Endothelial cell of umbilical vein (primary cell): Measurements from ENCODE around the gene CEMIP. TPM values are rescaled to one million over a fixed set of nuclear protein-coding genes. Genes with fewer than 3 reads are reported as not detected.

Experiments
- BruUV-seq: library from RNA; stranded (reverse); fragments of 400-500 nt; replicated peaks from 2 replicates; lab custom pipeline; 2021; lab: Mats Ljungman, UMichigan
- CTCF ChIA-PET: fragments of 300-600, 350-600 bp; sonication (Branson Sonifier 250); formaldehyde crosslinking; loops from one replicate; lab custom pipeline; 2021; ENCODE audit warnings: antibody characterized with exemption, inconsistent platforms; lab: Charles Lee
- POLR2A ChIA-PET: fragments of 300-600, 350-600 bp; sonication (Branson Sonifier 250); formaldehyde crosslinking; loops from one replicate; lab custom pipeline; 2021; ENCODE audit warnings: antibody characterized with exemption, inconsistent platforms; lab: Charles Lee
- DNase-seq: peaks from one replicate; pipeline ENCODE4 v3.0.0-alpha.2; 2011; ENCODE audit warnings: low read depth, low spot score
- FAIRE-seq: peaks from 2 replicates; lab custom pipeline; 2011; peaks lifted over from hg19 to GRCh38; lab: Jason Lieb, UNC
- H2AFZ ChIP-seq: 2 replicates; pipeline ENCODE4 v1.6.0; 2012; ENCODE audit warnings: low read depth, low read length, control low read depth, inconsistent platforms
- H3K27ac ChIP-seq: 2 replicates; pipeline ENCODE4 v1.5.1; 2011; ENCODE audit warnings: low read depth, mild to moderate bottlenecking, control low read depth, low read length, moderate library complexity; ENCODE audit not compliant: insufficient read depth
- H3K27me3 ChIP-seq, 2 experiments: 2 replicates each; pipeline versions ENCODE4 v1.6.0 to v1.6.1; 2011; ENCODE audit warnings: low read length in 2 of 2, mixed read lengths in 1 of 2; ENCODE audit not compliant: control insufficient read depth in 2 of 2, insufficient read depth in 2 of 2
- H3K36me3 ChIP-seq, 2 experiments: 2 replicates in 1 of 2; 3 replicates in 1 of 2; pipeline ENCODE4 v1.5.1; 2011; ENCODE audit warnings: low read length in 2 of 2, mild to moderate bottlenecking in 1 of 2, moderate library complexity in 1 of 2; ENCODE audit not compliant: control insufficient read depth in 2 of 2, insufficient read depth in 2 of 2; ENCODE audit errors: extremely low read depth in 1 of 2
- H3K4me1 ChIP-seq: 3 replicates; pipeline ENCODE4 v1.5.1; 2011; ENCODE audit warnings: mild to moderate bottlenecking, low read length; ENCODE audit not compliant: control insufficient read depth, insufficient read depth; ENCODE audit errors: extremely low read depth
- H3K4me2 ChIP-seq: 2 replicates; pipeline ENCODE4 v1.6.1; 2011; ENCODE audit warnings: low read length, control low read depth, mixed read lengths; ENCODE audit not compliant: insufficient read depth
- H3K4me3 ChIP-seq, 3 experiments: fragments of 200-600 bp in 1 of 3; sonication (generic), shearing (Covaris generic) in 1 of 3; replicated peaks in 1 of 3; 2 replicates each; pipeline ENCODE4 v1.5.1; 2011 to 2016; ENCODE audit warnings: control low read depth in 3 of 3, low read length in 3 of 3, mild to moderate bottlenecking in 2 of 3, inconsistent platforms in 1 of 3, low read depth in 1 of 3, moderate library complexity in 1 of 3; ENCODE audit not compliant: insufficient read depth in 1 of 3
- H3K79me2 ChIP-seq: 2 replicates; pipeline ENCODE4 v1.6.0; 2012; ENCODE audit warnings: low read length, inconsistent platforms; ENCODE audit not compliant: control insufficient read depth, insufficient read depth
- H3K9ac ChIP-seq: replicated peaks from 2 replicates; pipeline ENCODE3; 2011; ENCODE audit warnings: low read length, control low read depth; ENCODE audit not compliant: insufficient read depth; ENCODE audit errors: extremely low read depth
- H3K9me1 ChIP-seq: replicated peaks from 3 replicates; pipeline ENCODE4 v1.6.0; 2011; ENCODE audit warnings: mild to moderate bottlenecking, low read length; ENCODE audit not compliant: control insufficient read depth, insufficient read depth; ENCODE audit errors: extremely low read depth
- H3K9me3 ChIP-seq: replicated peaks from 2 replicates; pipeline ENCODE4 v1.5.1; 2012; ENCODE audit warnings: low read length, inconsistent platforms; ENCODE audit not compliant: control insufficient read depth, insufficient read depth
- H4K20me1 ChIP-seq: replicated peaks from 2 replicates; pipeline ENCODE3; 2011; ENCODE audit warnings: mild to moderate bottlenecking, low read length; ENCODE audit not compliant: control insufficient read depth, insufficient read depth; ENCODE audit errors: extremely low read depth
- CTCF ChIP-seq, 2 donors: IDR thresholded peaks; 1 replicate in 1 of 2; 2 replicates in 1 of 2; pipeline ENCODE4 v1.5.1; 2011; ENCODE audit warnings: low read length in 2 of 2, mild to moderate bottlenecking in 2 of 2, moderate library complexity in 2 of 2, control low read depth in 1 of 2, inconsistent platforms in 1 of 2, low read depth in 1 of 2; ENCODE audit not compliant: insufficient read depth in 1 of 2; ENCODE audit errors: extremely low read depth in 1 of 2
- EZH2 ChIP-seq: IDR thresholded peaks from 2 replicates; pipeline ENCODE4 v1.6.1; 2012; ENCODE audit warnings: borderline replicate concordance, low read depth, mild to moderate bottlenecking, moderate library complexity, low read length, inconsistent platforms; ENCODE audit not compliant: severe bottlenecking
- FOS ChIP-seq: IDR thresholded peaks from 2 replicates; pipeline ENCODE4 v1.6.1; 2011; ENCODE audit warnings: mild to moderate bottlenecking, low read length, moderate library complexity, borderline replicate concordance; ENCODE audit not compliant: insufficient read depth
- GATA2 ChIP-seq: IDR thresholded peaks from 2 replicates; pipeline ENCODE4 v1.7.0; 2011; ENCODE audit warnings: low read depth, mild to moderate bottlenecking, moderate library complexity, mixed read lengths, low read length; ENCODE audit not compliant: insufficient read length, insufficient read depth
- JUN ChIP-seq: IDR thresholded peaks from 2 replicates; pipeline ENCODE4 v1.6.1; 2011; ENCODE audit warnings: borderline replicate concordance, low read depth; ENCODE audit not compliant: insufficient read length, insufficient read depth
- MAX ChIP-seq: IDR thresholded peaks from 2 replicates; pipeline ENCODE4 v1.6.1; 2011; ENCODE audit not compliant: insufficient read depth, insufficient read length
- MYC ChIP-seq: IDR thresholded peaks from one replicate; pipeline ENCODE4 v1.6.1; 2011; ENCODE audit warnings: mild to moderate bottlenecking, low read depth, low read length
- POLR2A ChIP-seq: IDR thresholded peaks from 2 replicates; pipeline ENCODE4 v1.6.1; 2012; ENCODE audit warnings: low read depth, mild to moderate bottlenecking, control low read depth, low read length
- POLR2AphosphoS5 ChIP-seq: IDR thresholded peaks from 2 replicates; pipeline ENCODE4 v1.6.1; 2012; ENCODE audit warnings: low read depth, mild to moderate bottlenecking, control low read depth, low read length, moderate library complexity; ENCODE audit not compliant: insufficient read depth
- dilution Hi-C: fragments of 300-500 bp; cut with MboI; formaldehyde crosslinking; loops from one replicate; pipeline ENCODE4 v1.15.0; 2019; ENCODE audit warnings: low sequenced_read_pairs; ENCODE audit not compliant: extremely low pct_ligation_motif_present
- intact Hi-C: fragments of 100-400 bp; cut with micrococcal nuclease; formaldehyde crosslinking; loops from one replicate; pipeline ENCODE4 v1.10.0; 2022
- polyA plus RNA-seq, 4 experiments: library from polyadenylated mRNA; depleted of rRNA in 3 of 4; stranded (reverse) in 3 of 4; unstranded in 1 of 4; fragments of >200 nt; gene quantifications; 2 replicates each; pipeline versions ENCODE4 v1.2.1 to v1.2.3, GENCODE V29; 2011 to 2012; ENCODE audit warnings: missing spikeins in 1 of 4
- total RNA-seq: library from RNA; stranded (reverse); gene quantifications from 2 replicates; pipeline ENCODE4 v1.2.3, GENCODE V29; 2021

Gene CEMIP
- total and polyA plus RNA-seq, 2 donors (not counting 3 experiments of a cell fraction or from before 2014, with no cell fraction given) = 0.01 TPM; not detected in 1

GRCh38 chr15:80732818-80733217, 46.4 kb upstream of the CEMIP start:
- Histone ChIP-seq H3K36me3 (no peaks in the 10 kb centered on the region), H3K9me1 (no peaks in the 10 kb centered on the region), H3K4me2 (no peak overlapping the region), H3K4me3 (no peak overlapping the region), H3K9ac (no peak overlapping the region), H3K4me1 (no peaks in the 10 kb centered on the region), H3K27me3 (no peaks in the 10 kb centered on the region), H3K79me2 (peaks cover 22% of the 10 kb centered on the region), H4K20me1 (no peaks in the 10 kb centered on the region), H2AFZ (no peak overlapping the region), H3K27ac (no peak overlapping the region), H3K9me3 (no peaks in the 10 kb centered on the region)
- intact Hi-C loops = no loop called here
- DNase-seq (no peak), FAIRE-seq (no peak)
- dilution Hi-C loops = no loop called here
- CTCF ChIA-PET = interaction anchor here (1.8 kb wide), 1 partner anchor 44 kb away, joined by 12 read pairs; no protein-coding TSS in a partner anchor
- POLR2A ChIA-PET = no interaction called here
- no peak for TF ChIP-seq MAX
- TF ChIP-seq CTCF (IDR thresholded peaks at IDR 0.05; ENCODE audit: extremely low read depth in 1 of 2, insufficient read depth in 1 of 2, low read depth in 1 of 2, low read length in 2 of 2) = no peak
- no peak for TF ChIP-seq JUN
- TF ChIP-seq POLR2AphosphoS5 = no peak
- no peak for TF ChIP-seq MYC
- no peak for TF ChIP-seq FOS
- no peak for TF ChIP-seq GATA2
- no peak for TF ChIP-seq POLR2A
- TF ChIP-seq EZH2 = no peak
- no TSS peak for BruUV-seq
